Measurements from ENCODE around the gene NFX1.
"Not testable (repeated sequence)": the region's sequence is repeated elsewhere in the genome, so short reads cannot be mapped to it uniquely, and the experiment has no call there.

The NFX1 gene

DNA sequence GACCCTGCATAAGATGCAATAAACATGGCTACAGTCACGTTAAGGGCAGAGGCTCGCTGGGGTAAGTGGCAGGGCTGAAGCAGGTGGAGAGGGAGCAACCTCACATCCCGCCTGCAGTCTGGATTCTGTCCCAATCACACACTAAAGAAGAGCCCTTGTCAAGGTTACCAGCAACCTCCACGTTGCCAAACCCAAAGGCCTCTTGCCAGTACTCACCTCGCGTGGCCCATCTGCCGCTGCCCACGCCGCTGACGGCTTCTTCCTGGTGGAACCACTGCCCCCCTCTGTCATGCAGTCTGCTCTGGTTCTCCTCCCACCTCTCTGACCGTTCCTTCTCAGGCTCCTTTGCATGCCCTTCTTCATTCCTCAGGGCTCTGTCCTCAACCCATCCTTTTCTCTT lies 103.3 kb downstream of the NFX1 start:
- H3K9me2 ChIP-seq (replicated peaks; ENCODE audit: insufficient read depth, low read length) = no peaks in the 10 kb centered on the region
- H3K27me3 ChIP-seq (ENCODE audit: low read length) = no peaks in the 10 kb centered on the region
- TF ChIP-seq EZH2phosphoT487 (conservative IDR thresholded peaks at IDR 0.05; ENCODE audit: low read length) = no peak
- TF ChIP-seq, protein P1, sequence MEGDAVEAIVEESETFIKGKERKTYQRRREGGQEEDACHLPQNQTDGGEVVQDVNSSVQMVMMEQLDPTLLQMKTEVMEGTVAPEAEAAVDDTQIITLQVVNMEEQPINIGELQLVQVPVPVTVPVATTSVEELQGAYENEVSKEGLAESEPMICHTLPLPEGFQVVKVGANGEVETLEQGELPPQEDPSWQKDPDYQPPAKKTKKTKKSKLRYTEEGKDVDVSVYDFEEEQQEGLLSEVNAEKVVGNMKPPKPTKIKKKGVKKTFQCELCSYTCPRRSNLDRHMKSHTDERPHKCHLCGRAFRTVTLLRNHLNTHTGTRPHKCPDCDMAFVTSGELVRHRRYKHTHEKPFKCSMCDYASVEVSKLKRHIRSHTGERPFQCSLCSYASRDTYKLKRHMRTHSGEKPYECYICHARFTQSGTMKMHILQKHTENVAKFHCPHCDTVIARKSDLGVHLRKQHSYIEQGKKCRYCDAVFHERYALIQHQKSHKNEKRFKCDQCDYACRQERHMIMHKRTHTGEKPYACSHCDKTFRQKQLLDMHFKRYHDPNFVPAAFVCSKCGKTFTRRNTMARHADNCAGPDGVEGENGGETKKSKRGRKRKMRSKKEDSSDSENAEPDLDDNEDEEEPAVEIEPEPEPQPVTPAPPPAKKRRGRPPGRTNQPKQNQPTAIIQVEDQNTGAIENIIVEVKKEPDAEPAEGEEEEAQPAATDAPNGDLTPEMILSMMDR (IDR thresholded peaks at IDR 0.05; ENCODE audit: insufficient read depth, low read length, poor library complexity, severe bottlenecking) = no peak
- no peaks in the 10 kb centered on the region for H3K36me3 ChIP-seq (ENCODE audit: low read length)
- no peaks in the 10 kb centered on the region for H3F3A ChIP-seq (ENCODE audit: insufficient read depth)
- H3K4me2 ChIP-seq (ENCODE audit: low read depth, low read length, poor library complexity, severe bottlenecking) = no peak overlapping the region
- no peak overlapping the region for H2AFZ ChIP-seq (ENCODE audit: low read depth, low read length, severe bottlenecking)
- no peak overlapping the region for H3K4me3 ChIP-seq (ENCODE audit: insufficient read depth, low read length, poor library complexity, severe bottlenecking)
- H3K9me3 ChIP-seq (ENCODE audit: insufficient read depth, low read length) = no peaks in the 10 kb centered on the region
- H3K79me2 ChIP-seq (ENCODE audit: insufficient read depth, low read length) = no peaks in the 10 kb centered on the region
- no peaks in the 10 kb centered on the region for H4K20me1 ChIP-seq (ENCODE audit: low read depth, low read length)
- H3K9ac ChIP-seq (ENCODE audit: low read length) = no peak overlapping the region
- H3K27ac ChIP-seq (ENCODE audit: low read depth, low read length) = no peak overlapping the region

DNA sequence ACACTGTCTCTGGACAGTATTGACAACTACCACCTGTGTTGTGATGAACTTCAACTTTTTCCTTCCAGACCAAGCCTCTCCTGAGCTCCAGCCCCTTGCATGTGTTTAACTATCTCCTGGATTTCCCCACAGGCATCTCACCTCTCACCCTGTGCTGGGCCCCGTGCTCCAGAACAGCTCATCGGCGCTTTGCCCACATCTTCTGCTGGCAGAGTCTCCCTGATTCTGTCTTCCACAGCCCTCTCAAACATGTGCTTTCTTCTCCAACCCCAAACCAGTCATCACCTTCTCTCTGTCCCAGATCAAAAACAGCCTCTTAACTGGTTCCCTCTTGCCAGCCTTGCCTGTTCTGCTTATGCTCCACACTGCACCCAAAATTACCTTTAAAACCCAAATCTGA lies 103.7 kb downstream of the NFX1 start:
- not testable (repeated sequence) for H3K9me3 ChIP-seq (ENCODE audit: insufficient read depth, low read length); H3K9ac ChIP-seq (ENCODE audit: low read length); H3K79me2 ChIP-seq (ENCODE audit: insufficient read depth, low read length); H3K9me2 ChIP-seq (replicated peaks; ENCODE audit: insufficient read depth, low read length); H3K27ac ChIP-seq (ENCODE audit: low read depth, low read length); H3K4me2 ChIP-seq (ENCODE audit: low read depth, low read length, poor library complexity, severe bottlenecking); H4K20me1 ChIP-seq (ENCODE audit: low read depth, low read length); H3K4me3 ChIP-seq (ENCODE audit: insufficient read depth, low read length, poor library complexity, severe bottlenecking); H3F3A ChIP-seq (ENCODE audit: insufficient read depth); H3K36me3 ChIP-seq (ENCODE audit: low read length); H3K27me3 ChIP-seq (ENCODE audit: low read length); H2AFZ ChIP-seq (ENCODE audit: low read depth, low read length, severe bottlenecking)

GRCh38 chr9:33395159-33395879 lies 105.0 kb downstream of the NFX1 start:
- H3K9ac ChIP-seq (ENCODE audit: low read length); H3K4me3 ChIP-seq (ENCODE audit: insufficient read depth, low read length, poor library complexity, severe bottlenecking); H3K36me3 ChIP-seq (ENCODE audit: low read length); H3K9me2 ChIP-seq (replicated peaks; ENCODE audit: insufficient read depth, low read length); H3K79me2 ChIP-seq (ENCODE audit: insufficient read depth, low read length); H3K9me3 ChIP-seq (ENCODE audit: insufficient read depth, low read length); H3K4me2 ChIP-seq (ENCODE audit: low read depth, low read length, poor library complexity, severe bottlenecking); H3K27ac ChIP-seq (ENCODE audit: low read depth, low read length); H3F3A ChIP-seq (ENCODE audit: insufficient read depth); H4K20me1 ChIP-seq (ENCODE audit: low read depth, low read length); H3K27me3 ChIP-seq (ENCODE audit: low read length); H2AFZ ChIP-seq (ENCODE audit: low read depth, low read length, severe bottlenecking): not testable (repeated sequence)

GRCh38 chr9:33397801-33398200 lies 107.5 kb downstream of the NFX1 start:
- H3F3A ChIP-seq (ENCODE audit: insufficient read depth); H4K20me1 ChIP-seq (ENCODE audit: low read depth, low read length); H3K9ac ChIP-seq (ENCODE audit: low read length); H3K36me3 ChIP-seq (ENCODE audit: low read length); H3K4me3 ChIP-seq (ENCODE audit: insufficient read depth, low read length, poor library complexity, severe bottlenecking); H3K27ac ChIP-seq (ENCODE audit: low read depth, low read length); H3K27me3 ChIP-seq (ENCODE audit: low read length); H2AFZ ChIP-seq (ENCODE audit: low read depth, low read length, severe bottlenecking); H3K9me2 ChIP-seq (replicated peaks; ENCODE audit: insufficient read depth, low read length); H3K9me3 ChIP-seq (ENCODE audit: insufficient read depth, low read length); H3K79me2 ChIP-seq (ENCODE audit: insufficient read depth, low read length); H3K4me2 ChIP-seq (ENCODE audit: low read depth, low read length, poor library complexity, severe bottlenecking): not testable (repeated sequence)

GRCh38 chr9:33399047-33399446 lies 108.7 kb downstream of the NFX1 start:
- not testable (repeated sequence) for H3K4me2 ChIP-seq (ENCODE audit: low read depth, low read length, poor library complexity, severe bottlenecking); H4K20me1 ChIP-seq (ENCODE audit: low read depth, low read length)

DNA sequence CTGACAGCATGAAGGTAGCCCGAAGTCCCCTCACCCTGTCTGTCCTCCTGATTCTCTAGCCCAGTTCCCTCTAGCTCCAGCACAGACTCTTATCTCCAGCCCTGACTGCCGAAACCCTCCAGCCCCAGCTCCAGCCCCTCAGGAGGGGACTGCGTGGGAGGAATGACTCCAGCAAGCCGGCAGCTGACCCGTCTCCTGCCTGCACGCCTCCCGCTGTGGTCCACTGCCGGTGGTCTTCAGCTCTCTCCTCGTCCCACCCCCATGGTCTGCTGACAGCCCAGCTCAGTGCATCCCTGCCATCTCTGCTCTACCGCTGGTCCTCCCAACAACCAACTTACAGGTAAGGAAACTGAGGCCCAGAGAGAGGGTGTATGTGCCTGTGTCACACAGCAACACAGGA lies 111.5 kb downstream of the NFX1 start:
- H3K4me2 ChIP-seq (ENCODE audit: low read depth, low read length, poor library complexity, severe bottlenecking); H2AFZ ChIP-seq (ENCODE audit: low read depth, low read length, severe bottlenecking); H3K27me3 ChIP-seq (ENCODE audit: low read length); H4K20me1 ChIP-seq (ENCODE audit: low read depth, low read length); H3K9me3 ChIP-seq (ENCODE audit: insufficient read depth, low read length); H3K79me2 ChIP-seq (ENCODE audit: insufficient read depth, low read length); H3K9me2 ChIP-seq (replicated peaks; ENCODE audit: insufficient read depth, low read length); H3K4me3 ChIP-seq (ENCODE audit: insufficient read depth, low read length, poor library complexity, severe bottlenecking); H3K9ac ChIP-seq (ENCODE audit: low read length); H3K36me3 ChIP-seq (ENCODE audit: low read length); H3K27ac ChIP-seq (ENCODE audit: low read depth, low read length); H3F3A ChIP-seq (ENCODE audit: insufficient read depth): not testable (repeated sequence)

More at GRCh38 chr9:33399047-33399446, 108.7 kb downstream of the NFX1 start:
- not testable (repeated sequence) for H3K9me2 ChIP-seq (replicated peaks; ENCODE audit: insufficient read depth, low read length); H3K9ac ChIP-seq (ENCODE audit: low read length); H3F3A ChIP-seq (ENCODE audit: insufficient read depth); H3K27ac ChIP-seq (ENCODE audit: low read depth, low read length); H2AFZ ChIP-seq (ENCODE audit: low read depth, low read length, severe bottlenecking); H3K79me2 ChIP-seq (ENCODE audit: insufficient read depth, low read length); H3K4me3 ChIP-seq (ENCODE audit: insufficient read depth, low read length, poor library complexity, severe bottlenecking); H3K9me3 ChIP-seq (ENCODE audit: insufficient read depth, low read length); H3K36me3 ChIP-seq (ENCODE audit: low read length); H3K27me3 ChIP-seq (ENCODE audit: low read length)

DNA sequence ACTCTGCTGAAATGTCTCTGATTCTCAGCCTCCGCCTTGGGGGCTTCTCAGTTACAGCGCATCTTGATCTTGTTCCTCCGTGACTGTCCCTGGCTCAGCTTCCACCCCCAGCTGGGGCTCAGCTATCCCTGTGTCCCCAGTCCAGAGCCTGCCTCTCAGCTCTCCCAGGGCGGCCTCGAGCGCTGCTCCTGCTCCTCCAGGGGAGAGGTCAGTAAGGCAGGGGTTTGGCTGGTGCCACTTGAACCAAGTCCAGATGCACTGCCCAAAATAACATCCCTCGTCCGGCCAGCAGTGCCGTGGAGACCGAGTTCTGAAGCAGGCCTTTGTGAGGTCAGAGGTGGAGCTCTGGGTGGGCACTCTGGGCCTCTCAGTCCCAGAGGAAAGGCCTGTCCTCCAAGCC lies 112.1 kb downstream of the NFX1 start, which contains the start of gene AQP7:
TSS of gene AQP7 (minus strand) at position 198 of the 400 bp plus-strand sequence. CDS start 1,306 bp downstream, outside the sequence.
- not testable (repeated sequence) for H3K9ac ChIP-seq (ENCODE audit: low read length); H3K79me2 ChIP-seq (ENCODE audit: insufficient read depth, low read length); H3K9me2 ChIP-seq (replicated peaks; ENCODE audit: insufficient read depth, low read length); H2AFZ ChIP-seq (ENCODE audit: low read depth, low read length, severe bottlenecking); H3K36me3 ChIP-seq (ENCODE audit: low read length); H3K4me2 ChIP-seq (ENCODE audit: low read depth, low read length, poor library complexity, severe bottlenecking); H3K27ac ChIP-seq (ENCODE audit: low read depth, low read length); H3K9me3 ChIP-seq (ENCODE audit: insufficient read depth, low read length); H3F3A ChIP-seq (ENCODE audit: insufficient read depth); H3K4me3 ChIP-seq (ENCODE audit: insufficient read depth, low read length, poor library complexity, severe bottlenecking); H4K20me1 ChIP-seq (ENCODE audit: low read depth, low read length); H3K27me3 ChIP-seq (ENCODE audit: low read length)

Data from SU-DHL-6 (cell line).